NCI-H446 (cell line): ENCODE measurements around the gene OXER1.

Experiments used
- DNase-seq, 2 experiments: peaks; one replicate each; lab custom pipeline; 2025; lab: John Stamatoyannopoulos, UW

The OXER1 gene

DNA sequence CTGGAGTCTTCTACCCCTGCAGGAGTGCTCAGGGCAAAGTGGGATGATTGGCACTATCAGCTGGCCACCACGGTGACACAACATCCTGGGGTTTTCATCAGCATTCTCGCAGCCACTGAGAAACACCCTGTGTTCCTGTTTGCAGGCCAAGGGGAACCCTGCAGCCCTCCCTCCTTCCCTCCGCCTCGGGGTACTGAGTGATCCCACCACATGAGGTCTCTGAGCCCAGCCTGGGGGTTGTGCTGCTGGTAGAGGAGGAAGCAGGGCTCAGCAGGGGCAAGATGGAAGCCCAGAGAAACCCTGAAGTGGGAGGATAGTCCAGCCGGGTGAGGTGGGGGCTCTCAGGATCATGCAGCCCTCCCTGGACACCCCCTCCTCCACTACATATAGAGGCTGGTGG lies at the start of gene OXER1:
Gene OXER1 (minus strand): TSS at position 40 of the 400 bp plus-strand sequence. CDS start 73 bp downstream, outside the sequence.
- no peak for DNase-seq

- peak in 1 of 2 experiments; percentile 32 for DNase-seq
Observed at GRCh38 chr2:42812899-42813479, 49.1 kb upstream of the OXER1 start.

- peak in 1 of 2 experiments; percentile 27 for DNase-seq
Observed at GRCh38 chr2:42810971-42811811, 47.3 kb upstream of the OXER1 start.

DNA sequence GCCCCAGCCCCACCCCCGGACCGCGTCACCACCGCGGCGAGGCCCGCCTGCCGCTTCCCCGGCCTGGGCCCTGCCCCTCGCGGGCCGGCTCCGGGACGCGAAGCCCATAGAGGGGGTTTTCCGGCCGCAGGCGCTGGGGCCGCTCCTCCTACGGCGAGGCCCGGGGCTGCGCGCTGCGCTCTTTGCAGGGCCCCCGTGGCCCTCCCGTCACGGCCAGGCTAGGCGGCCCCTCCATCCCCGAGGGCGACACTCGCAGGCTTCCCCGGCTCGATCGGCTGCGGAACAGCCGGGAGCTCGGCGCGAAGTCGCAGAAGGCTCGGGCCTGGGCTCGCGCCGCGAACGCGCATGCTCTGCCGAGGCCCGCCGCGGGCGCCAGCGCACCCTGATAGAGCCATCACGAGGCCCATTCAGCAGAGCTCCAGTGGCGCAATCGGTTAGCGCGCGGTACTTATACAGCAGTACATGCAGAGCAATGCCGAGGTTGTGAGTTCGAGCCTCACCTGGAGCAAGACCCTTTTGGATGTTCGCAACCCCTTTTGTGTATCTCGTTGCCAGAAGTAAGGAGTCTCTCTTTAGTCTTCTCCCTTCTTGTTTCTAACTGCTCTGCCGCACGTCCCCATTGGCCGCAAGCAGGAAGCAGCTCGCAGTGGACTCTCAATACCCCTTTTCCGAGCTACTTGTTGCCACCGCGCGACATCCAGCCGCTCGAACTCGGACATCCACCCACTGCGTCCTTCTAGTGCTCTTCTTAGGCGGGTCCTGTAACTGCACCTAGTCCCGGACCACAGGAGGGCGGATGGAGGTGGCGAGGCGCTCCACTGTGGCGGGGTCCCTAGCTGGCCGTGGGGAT lies 46.4 kb upstream of the OXER1 start:
- peak; percentile 91 to 93 for DNase-seq

- peak in 1 of 2 experiments; percentile 84 for DNase-seq
Observed at GRCh38 chr2:42809819-42810120, 45.8 kb upstream of the OXER1 start.

DNA sequence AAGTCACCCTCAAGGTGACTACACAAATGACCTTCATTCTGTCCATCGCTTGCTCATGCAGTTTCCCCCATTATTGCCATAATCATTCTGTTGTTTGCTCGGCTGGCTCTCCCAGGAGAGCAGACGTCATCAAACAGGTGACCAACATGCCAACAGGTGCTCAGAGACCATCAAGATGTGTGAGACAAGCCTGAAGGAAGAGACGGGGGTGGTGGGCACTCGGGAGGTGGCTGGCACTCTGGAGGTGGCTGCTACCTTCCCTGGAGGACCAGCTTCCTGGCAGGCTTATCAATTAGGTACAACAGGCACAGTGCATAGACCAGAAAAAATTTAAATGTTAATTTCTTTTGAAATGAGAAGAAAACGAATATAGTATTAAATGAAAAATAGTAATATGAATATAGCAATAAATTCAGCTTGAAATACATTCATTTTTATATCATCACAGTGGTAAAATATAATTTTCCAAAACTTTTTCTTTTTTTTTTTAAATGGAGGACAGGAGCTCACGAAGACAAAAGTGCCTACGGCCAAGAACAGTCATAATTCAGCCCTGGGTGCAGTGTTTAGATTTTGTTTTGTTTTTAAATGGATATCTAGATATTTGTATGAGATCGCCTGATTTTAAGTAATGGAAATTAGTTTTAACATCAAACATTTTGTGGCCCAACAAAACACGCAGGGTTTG lies 45.3 kb upstream of the OXER1 start:
- peak in 1 of 2 experiments; percentile 18 for DNase-seq

- DNase-seq: no peak
Observed at GRCh38 chr2:42808301-42808700, 44.4 kb upstream of the OXER1 start.

- DNase-seq: no peak
Observed at GRCh38 chr2:42806786-42807185, 42.9 kb upstream of the OXER1 start.

- DNase-seq: no peak
Observed at GRCh38 chr2:42804891-42805290, 41.0 kb upstream of the OXER1 start.

DNA sequence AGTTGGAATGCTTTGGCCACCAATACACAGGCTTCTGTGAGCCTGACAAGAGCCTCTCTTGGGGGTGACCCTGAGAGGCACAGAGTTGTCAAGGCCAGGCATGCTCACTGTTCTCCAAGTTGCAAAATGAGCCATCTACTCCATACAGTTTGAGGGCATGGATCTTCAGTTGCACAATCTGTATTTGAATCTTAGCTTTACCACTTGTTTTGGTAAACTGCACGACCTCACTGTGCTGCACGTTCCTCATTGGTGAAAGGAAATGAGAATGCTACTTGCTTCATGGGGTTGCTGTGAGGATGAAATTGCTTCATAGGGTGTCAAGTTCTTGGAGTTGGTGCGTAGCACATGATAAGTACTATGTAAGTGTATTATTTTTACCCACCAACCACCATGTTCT lies 40.4 kb upstream of the OXER1 start:
- DNase-seq: no peak

- no peak for DNase-seq
Observed at GRCh38 chr2:42802150-42802549, 38.2 kb upstream of the OXER1 start.

GRCh38 chr2:42801381-42801780 lies 37.4 kb upstream of the OXER1 start:
- DNase-seq: peak in 1 of 2 experiments; percentile 60

GRCh38 chr2:42800981-42801380 lies 37.0 kb upstream of the OXER1 start:
- DNase-seq: no peak

DNA sequence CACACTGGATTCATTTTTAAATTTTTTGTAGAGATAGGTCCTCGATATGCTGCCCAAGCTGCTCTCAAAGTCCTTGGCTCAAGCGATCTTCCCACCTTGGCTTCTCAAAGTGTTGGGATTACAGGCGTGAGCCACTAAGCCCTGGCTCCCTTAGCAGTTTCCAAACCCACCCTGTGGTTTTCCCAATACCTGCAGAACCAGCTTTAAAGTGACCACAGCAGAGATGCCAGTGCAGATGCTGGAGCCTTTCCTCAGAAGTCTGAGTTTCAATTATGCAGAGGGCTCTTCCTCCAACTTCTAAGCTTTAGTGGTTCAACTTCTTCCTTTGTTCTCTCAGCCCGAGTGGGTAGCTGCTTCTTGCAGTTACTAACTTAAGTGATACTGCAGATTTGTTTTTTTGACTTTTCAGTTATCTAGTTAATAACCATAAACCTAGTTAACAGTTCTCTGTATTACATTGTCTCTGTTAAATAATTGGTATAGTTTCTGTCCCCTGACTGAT lies 36.6 kb upstream of the OXER1 start:
- no peak for DNase-seq

DNA sequence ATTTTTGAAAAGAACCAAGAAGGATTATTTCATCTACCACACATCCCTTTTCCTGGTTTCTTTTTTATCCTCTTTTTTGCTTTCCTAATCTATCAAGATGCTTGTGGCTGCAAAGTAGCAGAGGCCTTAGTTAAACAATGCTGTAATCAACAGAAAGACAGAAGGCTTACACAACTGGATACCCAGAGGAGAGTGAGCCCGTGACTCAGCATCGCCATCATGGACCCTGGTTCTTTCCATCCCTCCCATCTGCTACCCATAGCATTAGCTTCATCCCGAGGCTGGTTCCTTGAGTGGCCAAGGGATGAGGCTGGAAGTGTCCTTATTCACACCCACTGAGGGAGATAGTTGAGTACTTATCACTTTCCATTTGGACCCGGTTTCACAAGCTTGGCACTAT lies 35.9 kb upstream of the OXER1 start:
- DNase-seq: no peak

GRCh38 chr2:42797281-42797680 lies 33.3 kb upstream of the OXER1 start:
- DNase-seq: no peak

DNA sequence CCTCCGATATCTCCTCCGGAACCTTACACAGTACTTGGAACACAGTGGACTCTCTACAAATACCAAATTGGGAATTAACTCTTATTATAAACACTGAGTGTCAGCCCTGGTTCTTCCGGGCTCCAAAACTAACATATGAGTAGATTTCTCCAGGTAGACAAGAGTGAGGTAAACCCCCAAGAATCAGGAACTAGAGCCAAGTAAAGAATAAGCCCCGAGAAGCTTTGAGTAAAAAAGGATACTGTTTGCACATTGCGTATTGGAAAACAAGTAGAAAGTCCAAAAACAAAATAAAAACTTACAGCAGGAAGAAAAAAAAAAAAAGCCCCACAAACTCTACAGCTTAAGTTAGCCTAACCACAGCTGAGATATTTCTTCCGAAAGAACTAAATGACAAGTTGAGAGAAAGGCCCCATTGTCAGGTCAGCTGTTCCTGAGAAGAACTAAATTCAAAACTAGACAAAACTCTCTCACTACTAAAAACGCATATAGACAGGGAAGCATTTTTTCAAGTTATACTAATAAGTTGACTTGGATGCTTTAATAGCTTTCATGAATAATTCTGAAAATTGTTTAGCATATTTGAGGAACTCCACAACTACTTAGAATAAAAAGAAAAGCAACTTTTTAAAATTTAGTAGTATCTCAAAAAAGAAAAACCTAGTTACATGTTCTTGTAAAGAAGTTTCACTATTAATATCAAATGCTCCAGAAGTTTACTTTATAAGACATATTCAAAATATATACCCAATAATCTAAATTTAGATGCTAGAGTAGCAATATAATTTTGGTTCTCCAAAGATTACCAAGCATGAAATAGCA lies 32.7 kb upstream of the OXER1 start:
- no peak for DNase-seq

DNA sequence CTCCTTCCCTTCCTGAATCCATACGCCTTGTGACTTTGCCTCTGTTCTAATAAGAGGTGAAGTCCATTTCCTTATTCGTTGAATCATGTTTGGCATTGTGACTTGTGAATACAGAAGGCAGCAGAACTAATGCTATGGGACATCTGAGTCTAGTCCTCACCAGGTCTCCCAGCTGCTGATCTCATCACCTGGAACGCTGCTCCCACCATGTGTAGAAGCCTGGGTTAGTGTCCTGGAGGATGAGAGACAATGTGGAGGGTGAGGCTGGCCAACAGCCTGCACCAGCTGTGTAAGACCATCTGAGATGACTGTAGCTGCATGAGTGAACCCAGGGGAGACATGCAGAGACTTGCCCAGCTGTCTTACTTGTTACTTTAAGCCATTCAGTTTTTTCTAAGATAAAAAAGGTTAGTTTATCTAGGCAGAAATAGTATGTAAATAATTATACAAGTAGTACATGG lies 31.9 kb upstream of the OXER1 start:
- peak in 1 of 2 experiments; percentile 24 for DNase-seq

- DNase-seq: no peak
Observed at GRCh38 chr2:42795275-42795674, 31.3 kb upstream of the OXER1 start.

DNA sequence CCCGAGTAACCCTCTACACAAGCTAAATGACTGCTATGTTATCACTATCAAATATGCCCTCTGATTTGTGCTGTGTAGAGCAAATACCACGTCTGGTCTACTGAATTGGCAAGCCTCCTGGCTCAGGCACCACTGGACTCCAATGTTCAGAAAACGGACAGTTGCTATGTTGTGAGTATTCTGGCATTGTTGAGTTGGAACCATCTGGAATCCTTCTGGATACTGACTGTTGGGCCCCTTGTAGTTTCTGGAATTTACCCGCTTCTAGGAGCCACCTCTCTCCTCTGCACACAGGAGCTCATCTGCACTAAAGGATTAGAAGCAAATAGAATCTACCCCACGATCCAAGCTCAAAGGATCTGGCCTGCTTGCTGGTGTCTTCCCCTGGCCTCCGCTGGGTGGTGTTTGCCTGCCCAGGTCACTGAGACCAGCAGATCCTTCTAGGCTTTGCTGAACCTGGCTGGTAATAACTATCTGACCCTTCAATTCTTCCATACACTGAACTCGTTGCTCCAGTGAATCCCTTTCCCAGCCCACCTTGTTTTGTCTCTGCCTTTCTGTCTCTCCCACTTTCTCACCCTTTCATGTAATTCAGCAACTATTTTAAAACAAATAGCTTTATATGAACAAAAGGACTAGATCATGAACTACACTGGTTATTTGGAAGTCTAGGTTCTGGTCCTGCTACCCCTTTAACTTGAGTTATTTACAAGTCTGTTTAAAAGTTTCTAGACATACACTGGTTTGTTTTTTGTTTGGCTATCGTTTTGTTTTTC lies 30.5 kb upstream of the OXER1 start:
- no peak for DNase-seq
